GM21381 (cell line): ENCODE data around the gene HSDL2.
"Not testable (repeated sequence)": the region's sequence is repeated elsewhere in the genome, so short reads cannot be mapped to it uniquely, and the experiment has no call there.

ENCODE experiments used
- ATAC-seq: cut with Tn5 transposase; IDR thresholded peaks from one replicate; pipeline ENCODE4 v1.9.1; 2021; ENCODE audit warnings: mild to moderate bottlenecking, moderate library complexity; ENCODE audit not compliant: unreplicated experiment

Gene HSDL2

GRCh38 chr9:112393146-112393545, 13.2 kb downstream of the HSDL2 start:
- ATAC-seq = not testable (repeated sequence)

- no peak for ATAC-seq
These were observed 16.5 kb downstream of the HSDL2 start for GRCh38 chr9:112396416-112396815.

- no peak for ATAC-seq
These were observed 17.0 kb downstream of the HSDL2 start for GRCh38 chr9:112396872-112397271.

- no peak for ATAC-seq
These were observed 21.4 kb downstream of the HSDL2 start for GRCh38 chr9:112401175-112401815.

- no peak for ATAC-seq
These were observed 23.8 kb downstream of the HSDL2 start for GRCh38 chr9:112403614-112404201.

GRCh38 chr9:112404508-112404932, 24.6 kb downstream of the HSDL2 start:
- no peak for ATAC-seq

GRCh38 chr9:112408275-112408674, 28.4 kb downstream of the HSDL2 start:
- no peak for ATAC-seq

- no peak for ATAC-seq
These were observed 28.9 kb downstream of the HSDL2 start for GRCh38 chr9:112408819-112409218.

GRCh38 chr9:112409758-112410157, 29.9 kb downstream of the HSDL2 start:
- ATAC-seq = no peak

GRCh38 chr9:112411626-112412027, 31.7 kb downstream of the HSDL2 start:
- no peak for ATAC-seq

- ATAC-seq = not testable (repeated sequence)
These were observed 33.8 kb downstream of the HSDL2 start for GRCh38 chr9:112413728-112414127.

- ATAC-seq = no peak
These were observed 40.3 kb downstream of the HSDL2 start for GRCh38 chr9:112420208-112420607.

- no peak for ATAC-seq
These were observed 41.9 kb downstream of the HSDL2 start for GRCh38 chr9:112421771-112422222.

- ATAC-seq = no peak
These were observed 42.7 kb downstream of the HSDL2 start for GRCh38 chr9:112422417-112423148.

GRCh38 chr9:112430006-112430522, 50.2 kb downstream of the HSDL2 start:
- ATAC-seq = no peak

- ATAC-seq = no peak
These were observed 53.8 kb downstream of the HSDL2 start for GRCh38 chr9:112433499-112434392.

GRCh38 chr9:112434487-112434886, 54.6 kb downstream of the HSDL2 start:
- ATAC-seq = no peak

GRCh38 chr9:112437406-112437805, 57.5 kb downstream of the HSDL2 start:
- ATAC-seq = no peak

GRCh38 chr9:112439171-112439570, 59.3 kb downstream of the HSDL2 start:
- no peak for ATAC-seq

GRCh38 chr9:112439825-112440224, 59.9 kb downstream of the HSDL2 start:
- no peak for ATAC-seq

GRCh38 chr9:112443200-112443599, 63.3 kb downstream of the HSDL2 start:
- no peak for ATAC-seq
